Right cardiac atrium (tissue), 5 donors: ENCODE results near the gene PER3. TPM values are rescaled to one million over a fixed set of nuclear protein-coding genes. Genes with fewer than 3 reads are reported as not detected.

ENCODE experiments used
- ATAC-seq, 2 donors: fragments of 200-7000 bp; cut with Tn5 transposase; one replicate each; pipeline versions ENCODE4 v1.8.0 to v1.9.1; 2020; ENCODE audit warnings: moderate library complexity in 2 of 2, mild to moderate bottlenecking in 1 of 2
- DNase-seq, 3 donors: peaks; one replicate each; pipeline ENCODE4 v3.0.0-alpha.2; 2020
- H3K27ac ChIP-seq: one replicate; pipeline ENCODE4 v1.5.1; 2013; ENCODE audit warnings: mild to moderate bottlenecking, low read length, control low read depth, moderate library complexity
- H3K27me3 ChIP-seq: one replicate; pipeline ENCODE4 v1.6.1; 2013; ENCODE audit not compliant: control insufficient read depth, insufficient read depth
- H3K4me1 ChIP-seq: one replicate; pipeline ENCODE4 v1.6.1; 2013; ENCODE audit warnings: low read length; ENCODE audit not compliant: control insufficient read depth, insufficient read depth
- H3K4me3 ChIP-seq: one replicate; pipeline ENCODE4 v1.5.1; 2013; ENCODE audit warnings: low read length, control low read depth
- H3K9me3 ChIP-seq: one replicate; pipeline ENCODE4 v1.6.1; 2013; ENCODE audit warnings: low read length; ENCODE audit not compliant: control insufficient read depth
- whole genome bisulfite sequencing: extraction: QIAGEN DNeasy Blood & Tissue Kit; methylation state at CpG from one replicate; pipeline ENCODE4 v1.1.7; 2013; 5-methylcytosine and 5-hydroxymethylcytosine counted together
- intact Hi-C, 4 donors: fragments of 100-400 bp; cut with DNase I; formaldehyde crosslinking; loops; one replicate each; pipeline versions ENCODE4 v1.11.0 to v1.14.0; 2022 to 2023
- polyA plus RNA-seq: library from polyadenylated mRNA; stranded (reverse); fragments of 200-250 nt; gene quantifications from one replicate; pipeline ENCODE4 v1.2.3, GENCODE V29; 2013
- total RNA-seq, 4 donors: library from RNA; stranded (reverse); fragmentation: NEBNext Ultra II Directional; extraction: Animal tissue kit (Norgen Biotek cat#: 25700); gene quantifications; one replicate each; pipeline ENCODE4 v1.2.1, GENCODE V29; 2021
- donor health status: healthy with polysubstance abuse.
- donor health status: DM: no; HTN: yes; CAD: no.
- donor health status: DM: no; HTN: no; CAD: no.
- donor health status: DM: no; HTN: yes; CAD: no; lungs with severe emphysema.
- donor health status: DM: yes; HTN: yes; CAD: no.

The PER3 gene
- total and polyA plus RNA-seq, 5 donors = 11.5 to 28.2 (median 21.9) TPM

DNA sequence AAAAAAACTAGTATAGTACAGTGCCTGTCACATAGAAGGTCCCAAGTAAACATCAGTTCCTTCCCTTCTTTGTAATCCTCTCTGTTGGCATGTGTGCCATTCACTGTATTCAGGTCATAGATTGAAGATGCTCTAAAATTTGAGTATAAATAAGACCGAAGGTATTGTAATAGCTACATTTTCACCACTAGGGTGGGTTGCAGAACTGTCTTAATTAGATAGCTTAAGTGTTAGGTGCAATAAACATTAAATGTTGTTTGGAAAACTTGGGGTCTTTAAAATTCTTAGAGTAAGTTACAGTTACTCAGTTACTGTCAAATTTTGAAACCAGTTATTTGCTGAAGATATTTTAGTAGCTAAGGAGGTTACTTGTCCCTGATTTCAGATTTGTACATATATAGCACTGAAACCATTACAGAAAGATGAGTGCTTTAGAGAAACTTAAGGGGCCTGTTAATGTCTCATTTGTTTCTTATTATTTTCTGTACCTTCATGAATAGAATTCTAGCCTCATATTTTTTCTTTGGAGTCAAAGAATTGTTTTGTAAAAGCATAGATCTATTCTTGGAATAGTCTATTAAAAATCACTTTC lies 24.3 kb downstream of the PER3 start:
- 31% methylated on average over 1 of the region's 1 CpG for WGBS
- H3K27ac ChIP-seq = no peak overlapping the region
- intact Hi-C loops = loop anchor here in 1 of 4 donors (10.0 kb wide), 1 partner anchor 96 kb away; no protein-coding TSS in a partner anchor
- no peaks in the 10 kb centered on the region for H3K4me1 ChIP-seq
- no peaks in the 10 kb centered on the region for H3K27me3 ChIP-seq
- no peak for DNase-seq
- H3K4me3 ChIP-seq = no peak overlapping the region
- no peak for ATAC-seq
- no peaks in the 10 kb centered on the region for H3K9me3 ChIP-seq

DNA sequence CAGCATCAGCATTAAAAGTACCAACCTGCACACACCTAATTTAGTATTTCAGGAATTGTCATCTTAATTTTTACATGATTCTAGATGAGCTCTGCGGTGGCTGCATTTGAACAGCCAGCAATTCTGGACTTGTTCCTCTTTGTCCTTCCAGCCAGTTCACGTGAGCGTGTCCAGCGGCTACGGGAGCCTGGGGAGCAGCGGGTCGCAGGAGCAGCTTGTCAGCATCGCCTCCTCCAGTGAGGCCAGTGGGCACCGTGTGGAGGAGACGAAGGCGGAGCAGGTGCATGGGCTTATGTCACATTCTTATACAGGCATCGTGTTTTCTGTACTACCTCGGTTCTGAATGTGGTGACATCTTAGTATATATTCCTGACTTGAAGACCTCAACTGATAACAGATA lies 25.7 kb downstream of the PER3 start:
- intact Hi-C loops = loop anchor here in 1 of 4 donors (10.0 kb wide), 1 partner anchor 95 kb away; no protein-coding TSS in a partner anchor
- DNase-seq (no peak), ATAC-seq (no peak)
- 94% methylated on average over 13 of the region's 13 CpGs for WGBS
- Histone ChIP-seq H3K9me3 (no peaks in the 10 kb centered on the region), H3K27ac (no peak overlapping the region), H3K27me3 (no peaks in the 10 kb centered on the region), H3K4me3 (no peak overlapping the region), H3K4me1 (no peaks in the 10 kb centered on the region)

DNA sequence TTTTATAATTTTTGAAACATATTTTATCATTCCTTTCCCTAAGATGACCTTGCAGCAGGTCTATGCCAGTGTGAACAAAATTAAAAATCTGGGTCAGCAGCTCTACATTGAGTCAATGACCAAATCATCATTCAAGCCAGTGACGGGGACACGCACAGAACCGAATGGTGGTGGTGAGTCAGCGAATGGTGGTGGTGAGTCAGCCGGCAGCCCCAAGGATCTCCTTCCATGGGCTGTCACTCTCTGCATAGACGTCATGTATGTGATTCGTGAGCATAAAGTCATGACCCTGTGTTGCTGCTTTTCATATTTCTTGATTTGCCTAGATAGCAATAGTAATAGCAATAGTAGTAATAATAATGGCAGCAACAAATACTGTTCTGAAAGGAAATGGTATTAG lies 26.3 kb downstream of the PER3 start:
- DNase-seq (no peak), ATAC-seq (no peak)
- H3K27me3 ChIP-seq = no peaks in the 10 kb centered on the region
- H3K27ac ChIP-seq = no peak overlapping the region
- H3K4me3 ChIP-seq = no peak overlapping the region
- H3K9me3 ChIP-seq = no peaks in the 10 kb centered on the region
- intact Hi-C loops = no loop called here
- no peaks in the 10 kb centered on the region for H3K4me1 ChIP-seq
- WGBS = 90% methylated on average over 7 of the region's 7 CpGs

DNA sequence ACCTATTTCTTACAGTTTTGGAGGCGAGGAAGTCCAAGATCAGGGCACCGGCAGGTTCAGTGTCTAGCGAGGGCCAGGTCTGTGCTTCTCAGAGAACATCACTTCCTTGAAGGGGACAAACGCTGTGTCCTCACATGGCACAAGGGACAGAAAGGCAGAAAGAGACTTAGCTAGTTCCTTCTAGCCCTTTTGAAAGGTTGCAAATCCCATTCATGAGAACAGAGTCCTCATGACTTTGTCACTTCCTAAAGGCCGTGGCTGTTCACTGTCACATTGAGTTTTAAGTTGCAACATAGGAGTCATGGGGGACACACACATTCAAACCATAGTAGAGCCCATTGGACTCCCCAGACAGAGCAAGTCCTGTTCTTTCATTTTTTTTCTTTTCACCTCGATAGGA lies 27.4 kb downstream of the PER3 start:
- DNase-seq (no peak), ATAC-seq (no peak)
- intact Hi-C loops = no loop called here
- 91% methylated on average over 6 of the region's 6 CpGs for WGBS
- no peak overlapping the region for H3K4me3 ChIP-seq
- H3K27ac ChIP-seq = no peak overlapping the region
- no peaks in the 10 kb centered on the region for H3K9me3 ChIP-seq
- H3K27me3 ChIP-seq = no peaks in the 10 kb centered on the region
- H3K4me1 ChIP-seq = no peaks in the 10 kb centered on the region

DNA sequence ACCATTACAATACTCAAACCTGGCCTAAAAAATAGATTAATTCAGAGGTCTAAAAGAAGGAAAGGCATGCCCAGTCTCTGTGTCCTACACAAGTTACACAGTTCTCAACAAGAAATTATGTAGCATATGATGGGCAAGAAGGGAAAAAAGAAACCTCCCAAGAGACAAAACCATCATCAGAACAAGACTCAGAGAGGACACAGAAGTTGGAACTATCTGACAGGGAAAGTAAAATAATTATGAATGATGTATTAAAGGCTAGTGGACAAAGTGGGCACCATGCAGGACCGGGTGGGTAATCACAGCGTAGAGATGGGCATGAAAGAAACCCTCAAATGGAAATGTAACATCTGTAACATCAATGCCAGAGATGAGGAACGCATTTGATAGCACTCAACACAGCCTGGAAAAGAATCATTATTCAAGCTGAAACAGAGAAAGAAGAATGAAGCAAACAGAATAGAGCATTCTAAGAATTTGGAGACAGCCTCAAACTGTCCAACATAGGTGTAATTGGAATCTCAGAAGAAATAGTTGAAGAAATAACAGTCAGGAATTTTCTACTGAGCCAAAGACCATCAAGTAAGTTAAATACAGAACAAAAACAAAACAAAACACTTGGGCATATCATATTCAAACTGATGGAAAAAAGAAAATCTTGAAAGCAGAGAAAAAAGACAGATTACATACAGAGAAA lies 29.7 kb downstream of the PER3 start:
- no peaks in the 10 kb centered on the region for H3K9me3 ChIP-seq
- intact Hi-C loops = no loop called here
- DNase-seq (no peak), ATAC-seq (no peak)
- WGBS = 97% methylated on average over 3 of the region's 3 CpGs
- no peaks in the 10 kb centered on the region for H3K27me3 ChIP-seq
- no peak overlapping the region for H3K27ac ChIP-seq
- no peak overlapping the region for H3K4me3 ChIP-seq
- H3K4me1 ChIP-seq = no peaks in the 10 kb centered on the region

DNA sequence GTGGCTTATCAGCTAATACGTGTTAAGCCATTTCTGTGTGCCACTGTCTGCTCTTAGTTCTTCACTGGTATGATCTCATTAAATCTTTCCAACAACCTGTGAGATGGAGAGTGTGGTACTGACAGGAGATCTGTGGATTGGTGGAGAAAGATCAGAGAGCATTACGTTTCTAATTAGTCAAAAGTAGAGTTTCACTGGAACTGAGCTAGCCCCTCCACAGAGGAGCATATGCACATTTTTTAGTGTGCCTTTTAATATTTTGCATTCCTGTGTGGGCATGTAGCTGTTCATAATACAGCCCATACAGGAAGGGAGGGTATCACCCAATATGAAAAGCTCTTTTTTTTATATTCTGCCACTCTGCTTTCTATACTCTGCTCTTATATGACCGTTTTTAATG lies 37.2 kb downstream of the PER3 start:
- no peaks in the 10 kb centered on the region for H3K27me3 ChIP-seq
- no peak for ATAC-seq
- H3K4me3 ChIP-seq = no peak overlapping the region
- intact Hi-C loops = no loop called here
- H3K9me3 ChIP-seq = no peaks in the 10 kb centered on the region
- WGBS = 80% methylated on average over 3 of the region's 3 CpGs
- no peak overlapping the region for H3K27ac ChIP-seq
- H3K4me1 ChIP-seq = no peaks in the 10 kb centered on the region
- no peak for DNase-seq

DNA sequence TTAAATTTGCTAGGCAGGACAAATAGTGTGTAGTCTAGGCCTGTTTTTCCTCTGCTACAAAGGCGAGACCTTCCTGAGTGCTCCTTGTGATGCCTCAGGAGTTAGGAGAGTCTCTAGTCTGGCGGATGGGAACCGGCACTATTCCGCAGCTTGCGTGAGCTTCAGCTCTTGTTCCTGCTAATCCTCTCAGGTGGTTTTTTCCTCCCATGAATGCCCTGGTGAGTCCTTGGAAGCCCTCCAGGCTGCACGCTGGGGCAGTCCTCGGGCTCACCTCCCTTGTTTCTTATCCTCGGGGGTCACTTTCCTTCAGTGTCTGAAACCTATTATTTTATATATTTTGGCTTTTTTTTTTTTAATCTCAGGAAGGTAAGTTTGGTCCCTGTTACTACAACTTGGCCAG lies 40.6 kb downstream of the PER3 start:
- H3K4me3 ChIP-seq = no peak overlapping the region
- no peak for DNase-seq
- intact Hi-C loops = no loop called here
- no peak for ATAC-seq
- 96% methylated on average over 8 of the region's 8 CpGs for WGBS
- H3K9me3 ChIP-seq = no peaks in the 10 kb centered on the region
- H3K27ac ChIP-seq = no peak overlapping the region
- H3K27me3 ChIP-seq = no peaks in the 10 kb centered on the region
- no peaks in the 10 kb centered on the region for H3K4me1 ChIP-seq

DNA sequence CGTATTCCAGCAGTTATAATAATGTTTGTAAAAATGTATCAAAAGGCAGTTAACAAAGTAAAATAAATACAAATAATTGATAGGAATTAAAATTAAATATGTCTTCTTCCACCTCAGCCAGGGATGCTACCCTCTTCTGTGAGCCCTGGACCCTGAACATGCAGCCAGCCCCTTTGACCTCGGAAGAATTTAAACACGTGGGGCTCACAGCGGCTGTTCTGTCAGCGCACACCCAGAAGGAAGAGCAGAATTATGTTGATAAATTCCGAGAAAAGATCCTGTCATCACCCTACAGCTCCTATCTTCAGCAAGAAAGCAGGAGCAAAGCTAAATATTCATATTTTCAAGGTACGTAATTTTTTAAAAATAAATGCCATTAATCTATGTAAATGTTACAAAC lies 42.3 kb downstream of the PER3 start:
- Histone ChIP-seq H3K27me3 (no peaks in the 10 kb centered on the region), H3K9me3 (no peaks in the 10 kb centered on the region), H3K27ac (no peak overlapping the region), H3K4me3 (peak overlapping the region; percentile 29), H3K4me1 (no peaks in the 10 kb centered on the region)
- intact Hi-C loops = no loop called here
- ATAC-seq (no peak), DNase-seq (no peak)
- whole genome bisulfite sequencing = 74% methylated on average over 7 of the region's 7 CpGs

DNA sequence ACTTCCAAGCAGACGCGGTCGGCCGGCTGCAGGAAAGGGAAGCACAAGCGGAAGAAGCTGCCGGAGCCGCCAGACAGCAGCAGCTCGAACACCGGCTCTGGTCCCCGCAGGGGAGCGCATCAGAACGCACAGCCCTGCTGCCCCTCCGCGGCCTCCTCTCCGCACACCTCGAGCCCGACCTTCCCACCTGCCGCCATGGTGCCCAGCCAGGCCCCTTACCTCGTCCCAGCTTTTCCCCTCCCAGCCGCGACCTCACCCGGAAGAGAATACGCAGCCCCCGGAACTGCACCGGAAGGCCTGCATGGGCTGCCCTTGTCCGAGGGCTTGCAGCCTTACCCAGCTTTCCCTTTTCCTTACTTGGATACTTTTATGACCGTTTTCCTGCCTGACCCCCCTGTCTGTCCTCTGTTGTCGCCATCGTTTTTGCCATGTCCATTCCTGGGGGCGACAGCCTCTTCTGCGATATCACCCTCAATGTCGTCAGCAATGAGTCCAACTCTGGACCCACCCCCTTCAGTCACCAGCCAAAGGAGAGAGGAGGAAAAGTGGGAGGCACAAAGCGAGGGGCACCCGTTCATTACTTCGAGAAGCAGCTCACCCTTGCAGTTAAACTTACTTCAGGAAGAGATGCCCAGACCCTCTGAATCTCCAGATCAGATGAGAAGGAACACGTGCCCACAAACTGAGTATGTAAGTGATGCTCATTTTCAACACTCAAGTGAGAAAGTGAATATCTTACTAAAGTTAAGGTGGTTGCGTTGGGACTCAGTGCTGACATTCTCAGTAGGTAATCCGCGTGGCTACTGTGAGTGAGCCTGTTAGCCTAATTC lies 43.2 kb downstream of the PER3 start:
- Histone ChIP-seq H3K4me1 (no peaks in the 10 kb centered on the region), H3K4me3 (peak overlapping the region; percentile 29), H3K27me3 (no peaks in the 10 kb centered on the region), H3K27ac (no peak overlapping the region), H3K9me3 (no peaks in the 10 kb centered on the region)
- ATAC-seq = no peak
- DNase-seq = peak in 2 of 3 donors; percentile 52 to 54
- 78% methylated on average over 39 of the region's 39 CpGs for WGBS
- intact Hi-C loops = no loop called here

DNA sequence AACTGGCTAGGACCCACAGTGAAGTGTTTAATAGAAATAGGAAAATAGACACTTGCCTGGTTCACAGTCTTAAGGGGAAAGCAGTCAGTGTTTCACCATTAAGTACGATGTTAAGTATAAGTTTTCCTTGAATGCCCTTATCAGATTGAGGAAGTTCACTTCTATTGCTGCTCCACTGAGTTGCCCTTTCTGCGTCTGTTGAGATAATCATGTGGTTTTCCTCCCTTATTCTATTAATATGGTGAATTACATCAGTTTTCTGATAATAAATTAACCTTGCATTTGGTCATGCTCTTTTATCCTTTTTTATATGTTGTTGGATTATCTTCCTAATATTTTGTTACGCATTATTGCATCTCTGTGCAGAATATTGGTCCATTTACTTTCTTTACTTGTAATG lies 47.4 kb downstream of the PER3 start:
- no peak overlapping the region for H3K27ac ChIP-seq

DNA sequence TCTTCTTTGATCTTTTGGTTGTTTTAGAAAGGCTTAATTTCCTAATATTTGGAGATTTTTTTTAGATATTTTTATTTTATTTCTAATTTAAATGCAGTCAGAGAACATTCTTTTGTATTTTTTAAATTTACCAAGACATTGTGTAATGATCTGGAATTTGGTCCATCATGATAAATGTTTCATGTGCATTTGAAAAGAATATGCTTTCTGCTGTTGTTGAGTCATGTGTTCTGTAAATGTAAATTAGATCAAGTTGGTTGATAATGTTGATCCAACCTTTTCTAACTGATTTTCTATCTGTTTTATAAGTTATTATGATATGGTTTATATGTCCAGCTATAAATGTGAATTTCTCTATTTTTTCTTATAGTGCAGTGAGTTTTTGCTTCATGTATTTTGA lies 48.9 kb downstream of the PER3 start:
- Histone ChIP-seq H3K4me1 (no peaks in the 10 kb centered on the region), H3K27me3 (no peaks in the 10 kb centered on the region), H3K4me3 (no peak overlapping the region), H3K9me3 (no peaks in the 10 kb centered on the region), H3K27ac (no peak overlapping the region)
- DNase-seq (no peak), ATAC-seq (no peak)
- intact Hi-C loops = no loop called here

More for the DNA sequence above, 47.4 kb downstream of the PER3 start:
- no peaks in the 10 kb centered on the region for H3K4me1 ChIP-seq
- no peaks in the 10 kb centered on the region for H3K9me3 ChIP-seq
- no peak overlapping the region for H3K4me3 ChIP-seq
- ATAC-seq (no peak), DNase-seq (no peak)
- intact Hi-C loops = no loop called here
- WGBS = 55% methylated on average over 3 of the region's 3 CpGs
- no peaks in the 10 kb centered on the region for H3K27me3 ChIP-seq
